GM12874 (cell line): Measurements from ENCODE around the gene CMTM8.

Experiments
- CTCF ChIP-seq: IDR thresholded peaks from 2 replicates; pipeline ENCODE4 v1.5.1; 2011; ENCODE audit warnings: low read depth, mild to moderate bottlenecking, control low read depth, low read length, moderate library complexity; ENCODE audit not compliant: insufficient read depth

The CMTM8 gene

GRCh38 chr3:32359766-32360492 is 121.4 kb downstream of the CMTM8 start:
- TF ChIP-seq CTCF: no peak

- no peak for TF ChIP-seq CTCF
Observed at GRCh38 chr3:32360493-32360827, 122.0 kb downstream of the CMTM8 start.

- no peak for TF ChIP-seq CTCF
Observed at GRCh38 chr3:32366638-32367397, 128.3 kb downstream of the CMTM8 start.

- TF ChIP-seq CTCF: no peak
Observed at GRCh38 chr3:32367442-32367841, 129.0 kb downstream of the CMTM8 start.

GRCh38 chr3:32371461-32372212 is 133.2 kb downstream of the CMTM8 start:
- TF ChIP-seq CTCF: no peak

- no peak for TF ChIP-seq CTCF
Observed at GRCh38 chr3:32372213-32372490, 133.7 kb downstream of the CMTM8 start.

- no peak for TF ChIP-seq CTCF
Observed at GRCh38 chr3:32373276-32373675, 134.8 kb downstream of the CMTM8 start.
